GM19372 (cell line): ENCODE data around the gene WDR74.
"Not testable (repeated sequence)": the region's sequence is repeated elsewhere in the genome, so short reads cannot be mapped to it uniquely, and the experiment has no call there.

Experiments used
- ATAC-seq: cut with Tn5 transposase; IDR thresholded peaks from one replicate; pipeline ENCODE4 v1.9.1; 2021; ENCODE audit warnings: mild to moderate bottlenecking, low read depth, moderate library complexity; ENCODE audit not compliant: unreplicated experiment

Gene WDR74

DNA sequence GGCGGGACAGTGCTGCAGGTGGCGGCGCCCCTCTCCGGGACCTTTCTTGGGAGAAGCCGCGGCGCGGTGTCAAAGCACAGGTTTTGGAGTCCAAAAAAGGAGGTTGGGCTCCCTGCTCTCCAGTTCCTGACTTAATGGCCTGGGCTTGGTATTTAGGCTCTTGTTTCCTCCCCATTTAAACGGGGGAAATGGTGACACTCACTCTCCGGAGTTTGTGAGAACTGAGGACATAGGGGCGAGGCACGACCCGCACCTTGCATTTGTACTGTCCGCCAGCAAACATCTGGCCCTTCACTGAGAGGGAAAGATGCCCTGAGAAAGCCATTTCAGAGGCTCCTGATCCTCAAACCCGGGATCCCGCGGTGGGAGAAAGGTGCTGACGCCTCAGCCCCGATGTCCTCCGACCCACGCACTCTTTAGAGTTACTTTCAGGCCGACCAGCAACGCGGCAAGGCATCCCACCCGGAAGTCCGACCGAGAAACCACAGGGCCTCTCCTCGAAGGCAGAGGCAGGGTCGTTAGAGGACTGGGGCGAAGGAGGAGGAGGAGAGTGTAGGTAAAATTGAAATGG lies 2.9 kb upstream of the WDR74 start:
- ATAC-seq: no peak

DNA sequence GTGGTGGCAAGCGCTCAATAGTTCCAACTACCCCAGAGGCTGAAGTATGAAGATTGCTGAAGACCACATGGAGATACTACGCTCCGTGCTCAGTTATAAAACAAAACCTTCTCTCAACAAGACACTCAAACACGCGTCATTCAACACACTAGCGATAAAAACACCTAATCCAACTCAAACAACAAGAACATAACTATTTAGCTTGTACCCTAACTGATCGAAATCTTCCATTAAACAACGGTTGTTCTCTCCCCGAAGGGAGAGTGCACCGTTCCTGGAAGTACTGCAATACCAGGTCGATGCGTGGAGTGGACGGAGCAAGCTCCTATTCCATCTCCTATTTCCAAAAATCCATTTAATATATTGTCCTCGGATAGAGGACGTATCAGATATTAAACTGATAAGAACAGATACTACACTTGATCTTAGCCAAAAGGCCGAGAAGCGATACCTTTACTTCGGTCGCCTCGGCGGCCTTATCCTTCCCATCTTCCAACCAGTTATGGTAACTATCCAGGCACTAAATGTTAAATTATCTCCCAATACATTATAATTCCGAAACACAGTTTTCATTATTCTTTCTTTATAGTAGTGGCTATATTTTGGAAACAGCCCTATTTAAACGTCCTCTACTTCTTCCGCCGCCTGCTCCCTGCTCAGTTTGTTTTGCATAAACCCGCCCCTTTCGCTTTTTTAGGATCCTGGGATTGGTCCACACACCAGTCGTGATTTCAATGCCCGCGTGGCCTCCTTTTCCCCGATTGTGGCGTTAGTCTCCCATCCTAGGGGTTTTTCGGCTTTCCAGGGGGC lies 2.2 kb upstream of the WDR74 start:
- ATAC-seq: peak; percentile 51

DNA sequence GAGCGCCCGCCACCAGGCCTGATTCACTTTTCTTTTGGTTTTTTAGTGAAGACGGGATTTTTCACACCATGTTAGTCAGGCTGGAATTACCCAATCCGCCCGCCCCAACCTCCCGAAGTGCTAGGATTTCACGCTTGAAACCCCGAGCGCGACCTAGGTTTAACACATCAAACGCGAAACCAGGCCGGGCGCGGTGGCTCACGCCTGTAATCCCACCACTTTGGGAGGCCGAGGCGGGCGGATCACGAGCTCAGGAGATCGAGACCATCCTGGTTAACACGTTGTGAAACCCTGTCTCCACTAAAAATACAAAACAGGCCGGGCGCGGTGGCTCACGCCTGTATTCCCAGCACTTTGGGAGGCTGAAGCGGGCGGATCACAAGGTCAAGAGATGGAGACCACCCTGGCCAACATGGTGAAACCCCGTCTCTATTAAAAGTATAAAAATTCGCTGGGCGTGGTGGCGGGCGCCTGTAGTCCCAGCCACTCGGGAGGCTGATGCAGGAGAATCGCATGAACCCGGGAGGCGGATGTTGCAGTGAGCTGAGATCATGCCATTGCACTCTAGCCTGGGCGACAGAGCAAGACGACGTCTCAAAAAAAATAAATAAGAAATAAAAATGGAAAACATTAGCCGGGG lies 1.5 kb upstream of the WDR74 start:
- ATAC-seq: peak; percentile 5

DNA sequence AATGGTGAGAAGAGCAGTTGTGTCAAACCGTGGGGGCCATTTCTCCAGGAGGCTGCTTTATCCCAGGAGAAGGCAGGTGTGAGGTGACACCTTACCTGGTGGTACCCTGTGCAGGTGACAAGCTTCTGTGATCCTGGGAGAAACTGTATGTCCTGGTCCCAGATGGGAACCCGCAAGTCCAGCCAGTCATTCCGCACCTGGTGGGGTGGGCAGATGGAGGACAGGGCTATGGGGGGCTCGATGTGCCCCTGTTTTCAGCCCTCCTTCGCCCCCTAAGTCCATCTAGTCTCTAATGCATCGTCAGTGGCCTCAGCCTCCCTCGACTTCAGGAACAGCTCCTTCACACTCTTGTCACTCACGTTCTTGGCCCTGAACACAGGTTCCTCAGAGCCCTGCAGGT lies 4.1 kb downstream of the WDR74 start:
- ATAC-seq: no peak

DNA sequence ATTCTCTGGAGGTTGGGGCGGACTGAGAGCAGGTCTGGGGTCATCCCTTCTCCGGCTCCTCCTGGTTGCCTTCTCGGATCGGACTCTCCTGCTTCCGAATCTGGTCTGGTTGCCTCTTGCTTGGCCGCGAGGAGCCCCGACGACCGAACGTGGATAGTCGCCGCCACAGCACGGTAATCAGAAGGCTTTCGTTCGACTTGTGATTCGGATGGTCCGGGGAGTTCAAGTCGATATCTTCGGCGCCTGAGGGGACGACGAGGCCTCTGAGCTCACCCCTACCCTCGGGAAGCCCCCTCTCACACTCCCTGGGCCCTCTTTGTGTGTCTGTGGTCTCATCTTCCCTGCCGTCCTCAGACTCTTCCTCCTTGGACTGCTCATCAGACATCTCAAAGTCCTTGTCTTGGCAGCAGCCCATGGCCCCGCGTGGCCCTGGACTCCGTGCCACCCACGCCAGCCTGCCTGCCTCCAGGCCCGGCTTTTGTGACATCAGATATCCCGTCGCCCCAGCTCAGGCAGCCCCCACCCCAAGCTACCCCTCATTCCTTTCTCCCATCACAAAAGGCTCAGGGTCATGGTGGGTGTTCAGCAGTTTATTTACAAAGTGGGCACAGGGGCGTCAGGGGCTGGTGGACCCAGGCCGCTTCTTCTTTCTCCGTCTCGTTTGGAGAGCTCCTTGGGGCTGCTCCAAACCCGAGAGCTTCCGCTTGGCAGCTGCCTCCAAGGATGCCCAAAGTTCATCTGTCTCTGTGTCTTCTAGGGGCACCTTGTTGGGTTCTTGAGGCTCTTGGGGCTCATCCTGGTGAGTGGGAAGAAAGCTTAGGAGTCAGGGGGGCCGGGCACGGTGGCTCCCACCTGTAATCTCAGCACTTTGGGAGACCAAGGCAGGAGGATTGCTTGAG lies 6.8 kb downstream of the WDR74 start, which contains the start of gene TEX54:
Gene TEX54 (minus strand): TSS at position 506 of the 899 bp plus-strand sequence.
- ATAC-seq: no peak

DNA sequence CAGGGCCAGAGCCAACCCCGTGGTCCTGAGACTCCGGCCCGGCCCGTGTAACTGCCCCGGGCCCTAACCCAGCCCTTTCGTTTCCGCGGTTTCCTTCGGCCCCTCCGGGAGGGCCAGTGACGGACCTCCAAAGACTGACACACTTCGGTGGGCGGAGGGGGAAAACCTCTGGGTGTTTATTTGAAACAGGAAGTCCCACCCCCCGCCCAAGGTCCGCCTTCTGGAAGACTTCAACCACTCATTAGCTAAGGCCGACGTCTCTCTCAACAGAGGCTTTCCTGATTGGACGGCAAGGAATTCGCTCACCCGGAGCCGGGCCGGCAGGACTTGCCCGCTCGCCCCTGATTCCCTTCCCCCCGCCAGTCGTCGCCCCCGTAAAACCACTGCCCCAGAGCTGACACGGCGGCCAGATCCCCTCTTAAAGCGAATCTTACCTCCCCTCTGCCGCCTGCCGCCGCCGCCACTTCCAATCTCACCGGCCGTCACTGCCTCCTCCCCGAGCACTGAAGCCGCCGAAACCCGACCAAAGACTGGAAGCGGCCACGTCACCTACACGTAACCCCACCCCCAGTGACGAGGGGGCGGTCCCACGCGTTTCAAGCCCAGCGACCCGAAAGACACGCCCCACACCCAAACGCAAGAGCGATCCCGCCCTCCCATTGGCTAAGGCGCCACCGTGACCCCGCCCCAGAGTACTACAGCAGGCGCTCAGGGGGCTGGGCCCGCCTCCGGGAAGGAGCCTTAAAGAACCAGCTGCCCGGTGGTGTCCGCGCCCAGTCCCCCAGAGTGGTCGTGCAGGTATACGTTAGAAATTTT lies 7.7 kb downstream of the WDR74 start, which contains the start of gene STX5:
Gene STX5 (minus strand): TSS at position 532 of the 816 bp plus-strand sequence. CDS start 808 bp downstream, outside the sequence.
- ATAC-seq: peak; percentile 81

DNA sequence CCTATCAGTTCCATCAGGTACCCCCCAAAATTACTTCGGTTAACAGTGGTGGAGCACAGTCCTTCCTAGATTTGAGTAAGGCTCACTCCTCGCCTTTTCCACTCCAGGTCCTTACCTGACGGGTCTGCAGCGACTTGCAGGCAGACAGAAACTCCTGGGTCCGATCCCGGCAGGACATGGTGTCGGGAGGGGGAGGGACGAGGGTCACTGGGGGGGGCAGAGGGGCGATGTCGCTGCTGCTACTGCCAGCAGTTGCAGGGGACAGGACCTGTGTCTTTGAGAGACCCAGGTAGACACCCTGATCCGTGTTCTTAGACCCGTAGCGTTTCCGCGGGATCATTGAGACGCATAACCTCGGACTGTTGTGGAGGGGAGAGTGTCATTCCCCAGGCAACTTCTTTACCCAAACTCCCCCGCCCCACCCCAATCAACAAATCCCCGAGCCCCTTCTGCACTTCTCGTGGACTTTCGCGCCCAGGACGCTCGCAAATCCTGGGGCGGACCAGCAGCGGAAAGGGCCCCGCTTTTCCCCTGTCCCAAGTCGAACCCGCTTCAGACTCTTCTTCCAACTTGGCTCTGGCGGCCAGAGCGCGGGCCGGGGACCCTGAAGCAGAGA lies 8.4 kb downstream of the WDR74 start:
- no peak for ATAC-seq

DNA sequence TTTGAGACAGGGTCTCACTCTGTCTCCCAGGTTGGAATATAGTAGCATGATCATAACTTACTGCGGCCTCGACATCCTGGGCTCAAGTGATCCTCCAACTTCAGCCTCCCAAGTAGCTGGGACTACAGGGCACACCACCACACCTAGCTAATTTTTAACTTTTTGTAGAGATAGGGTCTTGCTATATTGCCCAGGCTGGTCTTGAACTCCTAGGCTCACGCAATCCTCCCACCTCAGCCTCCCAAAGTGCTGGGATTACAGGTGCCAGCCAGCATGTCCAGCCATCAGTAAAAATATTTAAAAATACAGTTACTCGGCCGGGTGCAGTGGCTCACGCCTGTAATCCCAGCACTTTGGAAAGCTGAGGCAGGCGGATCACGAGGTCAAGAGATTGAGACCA lies 11.3 kb downstream of the WDR74 start:
- ATAC-seq: not testable (repeated sequence)

DNA sequence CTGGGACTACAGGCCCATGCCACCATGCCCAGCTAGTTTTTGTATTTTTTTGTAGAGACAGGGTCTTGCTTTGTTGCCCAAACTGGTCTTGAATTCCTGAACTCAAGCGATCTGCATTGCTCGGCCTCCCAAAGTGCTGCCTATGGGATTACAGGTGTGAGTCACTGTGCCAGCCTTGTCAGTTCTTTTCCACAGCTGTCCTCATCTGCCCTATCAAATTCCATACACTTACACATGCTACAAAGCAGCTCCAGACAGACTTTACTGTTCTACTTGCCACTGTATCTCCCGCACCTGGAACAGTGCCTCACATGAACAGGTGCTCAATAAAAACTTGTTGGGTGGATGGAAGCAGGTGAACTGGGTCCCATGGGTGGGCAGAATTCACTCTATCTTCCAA lies 15.7 kb downstream of the WDR74 start:
- ATAC-seq: no peak

DNA sequence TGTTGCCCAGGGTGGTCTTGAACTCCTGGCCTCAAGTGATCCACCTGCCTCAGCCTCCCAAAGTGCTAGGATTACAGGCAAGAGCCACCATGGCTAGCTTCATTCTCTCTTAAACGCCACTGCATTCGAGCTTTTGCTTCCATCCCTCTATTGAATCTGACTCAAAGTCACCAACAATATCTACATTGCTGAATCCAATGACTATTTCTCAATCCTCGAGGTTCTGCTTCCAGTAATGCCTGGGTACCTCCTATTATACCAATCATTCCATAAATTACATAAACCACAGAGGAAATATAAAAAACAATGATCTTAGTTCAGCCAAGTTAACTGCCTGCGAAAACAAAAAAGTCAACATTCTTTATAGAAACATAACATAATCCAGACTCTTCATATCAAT lies 22.3 kb downstream of the WDR74 start:
- ATAC-seq: no peak

DNA sequence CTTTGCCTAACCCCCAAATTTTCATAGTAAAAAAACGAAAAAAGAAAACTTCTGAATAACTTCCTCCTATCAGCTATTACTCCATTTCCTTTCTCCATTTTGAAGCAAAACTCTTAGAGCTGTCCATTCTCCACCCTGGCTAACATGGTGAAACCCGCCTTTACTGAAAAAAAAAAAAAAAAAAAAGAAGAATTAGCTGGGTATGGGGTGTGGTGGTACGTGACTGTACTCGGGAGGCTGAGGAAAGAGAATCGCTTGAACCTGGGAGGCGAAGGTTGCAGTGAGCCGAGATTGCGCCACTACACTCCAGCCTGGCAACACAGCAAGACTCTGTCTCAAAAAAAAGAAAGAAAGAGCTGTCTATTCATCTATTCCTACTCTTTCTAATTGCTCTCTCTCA lies 22.8 kb downstream of the WDR74 start:
- no peak for ATAC-seq

DNA sequence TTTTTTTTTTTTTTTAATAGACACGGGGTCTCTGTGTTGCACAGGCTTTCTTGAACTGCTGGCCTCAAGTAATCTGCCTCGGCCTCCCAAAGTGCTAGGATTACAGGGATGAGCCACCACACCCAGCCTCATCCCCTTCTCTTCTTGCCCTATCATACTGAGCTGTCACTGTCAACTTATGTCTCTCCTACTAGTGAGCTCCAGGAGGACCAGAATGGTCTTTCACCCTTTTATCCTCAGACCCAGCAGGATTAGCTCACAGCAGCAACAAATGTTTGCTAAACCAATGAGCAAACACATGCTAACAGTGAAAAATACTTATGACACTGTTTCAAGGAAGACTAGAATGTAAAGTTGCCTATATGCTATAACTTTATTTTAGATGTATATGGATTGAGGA lies 27.7 kb downstream of the WDR74 start:
- no peak for ATAC-seq

DNA sequence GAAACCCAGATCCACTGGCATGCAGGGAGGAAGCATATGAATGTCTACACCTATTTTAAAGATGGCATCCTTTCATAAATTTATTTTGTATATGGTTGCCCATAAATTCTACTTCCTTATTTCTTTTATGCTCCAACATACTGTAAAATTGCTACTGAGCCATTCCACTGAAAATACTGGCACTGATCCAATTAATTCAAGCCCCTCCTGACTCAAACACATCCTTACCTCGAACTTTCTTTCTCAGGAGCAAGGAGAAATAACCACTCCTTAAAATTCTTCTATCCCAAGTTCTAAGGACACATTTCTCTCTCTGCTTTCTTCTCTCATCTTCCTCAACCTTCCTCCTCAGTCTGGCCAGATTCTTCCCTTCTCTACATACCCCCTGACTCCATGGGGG lies 28.6 kb downstream of the WDR74 start:
- ATAC-seq: no peak

DNA sequence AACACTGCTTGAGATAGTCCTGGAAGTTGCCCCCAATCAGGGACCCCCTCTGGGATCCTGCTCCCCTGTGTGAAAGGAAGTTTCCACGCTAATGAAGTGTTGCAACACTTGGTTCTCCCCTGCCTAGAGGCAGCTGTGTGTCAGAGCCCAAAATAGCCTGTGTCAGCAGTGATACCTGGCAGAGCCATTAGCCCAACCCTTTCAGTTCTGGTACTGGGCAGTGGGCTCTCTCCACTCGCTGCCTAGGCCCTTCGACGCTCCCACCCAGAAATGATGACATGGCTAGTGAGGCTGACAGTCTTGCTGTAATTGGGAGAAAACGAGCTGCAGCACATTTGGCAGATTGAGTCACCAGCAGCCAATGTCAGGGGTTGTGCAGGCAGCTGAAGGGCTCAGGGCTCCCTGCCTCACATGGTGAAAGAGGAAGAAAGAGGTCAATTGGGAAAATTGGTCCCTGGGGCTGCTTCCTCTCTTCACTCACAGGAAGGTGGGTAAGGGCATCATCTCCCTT lies 32.7 kb downstream of the WDR74 start:
- ATAC-seq: no peak

DNA sequence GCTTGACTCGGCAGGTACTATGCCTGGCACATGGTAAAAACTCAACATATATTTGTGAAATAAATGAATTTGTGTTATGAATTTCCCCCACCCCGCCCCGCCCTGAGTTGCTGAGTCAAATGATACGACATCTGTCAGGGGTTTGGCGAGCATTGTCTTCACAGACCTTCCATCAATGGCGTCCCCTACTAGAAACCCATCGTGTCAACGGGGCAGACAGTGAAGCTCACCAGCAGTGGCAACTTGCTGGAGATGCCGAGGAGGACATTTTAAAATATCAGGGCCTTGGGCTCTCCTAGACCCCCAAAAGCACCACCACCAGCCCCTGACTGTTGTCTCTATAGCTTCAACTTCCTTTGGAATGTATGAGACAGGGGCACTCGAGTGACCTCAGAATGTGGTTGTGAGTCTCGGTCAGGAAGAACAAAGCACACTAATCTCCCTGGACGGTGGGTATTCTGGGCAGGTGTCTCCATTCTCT lies 33.4 kb downstream of the WDR74 start:
- no peak for ATAC-seq

DNA sequence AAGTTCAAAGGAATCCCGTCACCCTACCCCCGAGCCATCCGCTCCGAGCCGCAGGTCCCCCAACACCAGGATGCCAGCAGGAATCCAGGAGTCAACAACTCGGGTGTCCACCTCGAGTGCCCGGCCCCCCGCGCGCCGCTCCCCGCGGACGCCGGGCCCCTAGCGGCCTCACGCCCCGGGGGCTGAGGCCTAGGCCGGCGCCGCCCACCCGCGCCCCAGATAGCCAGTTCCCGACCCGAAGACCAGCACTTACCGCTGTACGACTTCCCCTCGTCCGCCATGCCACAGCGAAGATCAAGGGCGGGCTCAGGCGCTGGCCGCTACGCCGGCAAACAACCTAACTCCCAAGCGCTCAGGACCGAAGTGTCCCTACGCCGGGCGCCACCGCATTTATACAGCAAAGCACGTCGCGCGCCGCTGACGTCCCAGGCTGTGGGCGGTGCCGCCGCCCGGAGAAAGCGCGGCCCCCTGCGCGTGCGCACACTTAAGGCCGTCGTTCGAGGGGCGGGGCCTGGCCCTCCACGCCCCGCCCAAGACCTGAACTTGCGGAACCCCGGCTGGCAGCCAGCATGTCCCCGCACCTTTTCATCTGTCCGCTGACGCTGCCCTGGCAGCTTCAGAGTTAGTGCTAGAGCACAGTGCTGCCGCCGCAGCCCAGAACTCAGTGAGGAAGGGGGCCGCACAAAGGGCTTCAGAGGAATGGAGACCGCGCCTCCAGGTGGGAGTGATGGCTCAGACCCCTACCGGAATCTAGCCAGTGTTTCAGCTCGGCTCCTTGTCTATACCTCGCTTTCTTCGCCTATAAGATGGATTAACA lies 34.1 kb downstream of the WDR74 start, which contains the start of gene NXF1:
Gene NXF1 (minus strand): TSS at position 365 of the 817 bp plus-strand sequence. CDS start 84 bp downstream, at position 281.
- ATAC-seq: peak; percentile 75

DNA sequence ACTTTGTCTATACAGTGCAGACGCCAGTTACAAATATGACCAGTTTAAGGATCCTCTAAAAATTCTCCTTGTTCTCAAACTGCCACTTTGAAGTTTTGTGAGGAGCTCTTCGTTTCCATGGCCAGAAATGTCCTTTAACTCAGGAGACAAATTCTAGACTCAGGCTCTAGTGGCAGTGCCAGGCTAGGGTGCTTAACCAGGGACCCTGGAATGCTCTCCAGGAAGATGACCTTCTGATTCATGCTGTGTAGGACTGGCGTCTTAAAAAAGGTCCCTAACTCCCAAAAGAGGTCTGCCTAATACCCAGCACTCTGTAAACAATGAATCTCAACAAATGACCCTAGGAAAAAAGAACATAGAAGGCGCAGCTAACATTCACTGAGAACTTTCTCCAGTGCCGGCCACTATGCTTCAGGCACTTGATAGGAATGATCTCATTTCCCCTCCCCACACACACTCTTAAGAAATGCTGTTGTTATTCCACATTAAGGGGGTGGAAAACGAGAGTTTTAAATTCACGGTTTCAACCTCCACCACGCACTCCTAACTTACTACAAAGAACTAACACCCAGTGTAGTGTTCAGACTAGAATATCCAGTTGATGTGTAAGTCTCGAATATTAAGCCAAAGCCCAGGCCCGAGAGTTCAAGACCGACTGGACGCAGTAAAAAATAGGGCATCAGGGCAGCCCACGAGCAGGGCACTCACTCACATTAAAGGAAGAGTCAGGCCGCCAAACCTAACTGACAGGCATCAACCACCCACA lies 34.9 kb downstream of the WDR74 start:
- no peak for ATAC-seq
